Mesothelial cell of epicardium (in vitro differentiated cells): ENCODE results near the gene DRGX. TPM values are rescaled to one million over a fixed set of nuclear protein-coding genes. Genes with fewer than 3 reads are reported as not detected.

Experiments
- DNase-seq, 2 experiments: peaks; one replicate each; pipeline ENCODE4 v3.0.0; 2021; ENCODE audit warnings: low spot score in 2 of 2; ENCODE audit not compliant: unreplicated experiment in 2 of 2
- H3K27ac Mint-ChIP-seq: 2 replicates; pipeline ENCODE4 v1.8.0; 2021; ENCODE audit warnings: mixed read lengths
- H3K27me3 Mint-ChIP-seq: 2 replicates; pipeline ENCODE4 v1.8.0; 2021; ENCODE audit warnings: low read depth, mixed read lengths
- H3K36me3 Mint-ChIP-seq: 2 replicates; pipeline ENCODE4 v1.8.0; 2021; ENCODE audit warnings: mixed read lengths
- H3K4me1 Mint-ChIP-seq: 2 replicates; pipeline ENCODE4 v1.8.0; 2021; ENCODE audit warnings: mixed read lengths
- H3K4me3 Mint-ChIP-seq: 2 replicates; pipeline ENCODE4 v1.8.0; 2021; ENCODE audit warnings: mild to moderate bottlenecking, moderate library complexity, mixed read lengths
- H3K9me3 Mint-ChIP-seq: 2 replicates; pipeline ENCODE4 v1.8.0; 2021; ENCODE audit warnings: mixed read lengths
- CTCF ChIP-seq: fragments of 200-600 bp; sonication (generic); IDR thresholded peaks from one replicate; pipeline ENCODE4 v1.5.0; 2021; ENCODE audit warnings: antibody characterized with exemption; ENCODE audit not compliant: unreplicated experiment
- total RNA-seq: library from RNA; stranded (reverse); gene quantifications from 3 replicates; pipeline ENCODE4 v1.2.1, GENCODE V29; 2021

Gene DRGX
- total RNA-seq, 1 donor from 2014 or later, result not detected

GRCh38 chr10:49418328-49418727 is 22.4 kb upstream of the DRGX start:
- Mint-ChIP-seq H3K36me3 (peaks cover 9% of the 10 kb centered on the region), H3K27me3 (peaks cover 7% of the 10 kb centered on the region), H3K27ac (peak overlapping the region; percentile 98), H3K4me1 (peaks cover 16% of the 10 kb centered on the region), H3K4me3 (no peak overlapping the region), H3K9me3 (peaks cover 17% of the 10 kb centered on the region)
- no peak for DNase-seq
- TF ChIP-seq CTCF, result no peak

- TF ChIP-seq CTCF, result no peak
- peaks cover 5% of the 10 kb centered on the region for H3K36me3 Mint-ChIP-seq
- H3K4me3 Mint-ChIP-seq, result no peak overlapping the region
- peaks cover 16% of the 10 kb centered on the region for H3K4me1 Mint-ChIP-seq
- peak overlapping the region; percentile 98 for H3K27ac Mint-ChIP-seq
- peaks cover 7% of the 10 kb centered on the region for H3K27me3 Mint-ChIP-seq
- peaks cover 14% of the 10 kb centered on the region for H3K9me3 Mint-ChIP-seq
- no peak for DNase-seq
Observed at GRCh38 chr10:49418053-49418326, 22.1 kb upstream of the DRGX start.

GRCh38 chr10:49417311-49418052 is 21.6 kb upstream of the DRGX start:
- no peak for TF ChIP-seq CTCF
- H3K9me3 Mint-ChIP-seq, result peaks cover 11% of the 10 kb centered on the region
- H3K4me3 Mint-ChIP-seq, result no peak overlapping the region
- no peak for DNase-seq
- H3K4me1 Mint-ChIP-seq, result peaks cover 16% of the 10 kb centered on the region
- H3K27me3 Mint-ChIP-seq, result peaks cover 7% of the 10 kb centered on the region
- peaks cover 2% of the 10 kb centered on the region for H3K36me3 Mint-ChIP-seq
- no peak overlapping the region for H3K27ac Mint-ChIP-seq

- Mint-ChIP-seq H3K4me1 (peaks cover 16% of the 10 kb centered on the region), H3K27me3 (peaks cover 9% of the 10 kb centered on the region), H3K4me3 (no peak overlapping the region), H3K27ac (no peak overlapping the region), H3K9me3 (peaks cover 8% of the 10 kb centered on the region), H3K36me3 (peaks cover 2% of the 10 kb centered on the region)
- DNase-seq, result no peak
- TF ChIP-seq CTCF, result no peak
Observed at GRCh38 chr10:49415846-49416245, 20.0 kb upstream of the DRGX start.

- H3K4me1 Mint-ChIP-seq, result peaks cover 16% of the 10 kb centered on the region
- no peak overlapping the region for H3K27ac Mint-ChIP-seq
- no peak for DNase-seq
- H3K27me3 Mint-ChIP-seq, result peaks cover 12% of the 10 kb centered on the region
- no peak for TF ChIP-seq CTCF
- peaks cover under 1% of the 10 kb centered on the region for H3K9me3 Mint-ChIP-seq
- no peak overlapping the region for H3K4me3 Mint-ChIP-seq
- peaks cover 2% of the 10 kb centered on the region for H3K36me3 Mint-ChIP-seq
Observed at GRCh38 chr10:49415109-49415508, 19.2 kb upstream of the DRGX start.

GRCh38 chr10:49414496-49414895 is 18.6 kb upstream of the DRGX start:
- no peak overlapping the region for H3K4me3 Mint-ChIP-seq
- H3K4me1 Mint-ChIP-seq, result peaks cover 16% of the 10 kb centered on the region
- H3K27ac Mint-ChIP-seq, result no peak overlapping the region
- H3K9me3 Mint-ChIP-seq, result no peaks in the 10 kb centered on the region
- TF ChIP-seq CTCF, result no peak
- DNase-seq, result no peak
- H3K27me3 Mint-ChIP-seq, result peaks cover 13% of the 10 kb centered on the region
- peaks cover 2% of the 10 kb centered on the region for H3K36me3 Mint-ChIP-seq
